ENCODE results near the gene GALNT5. TPM values are rescaled to one million over a fixed set of nuclear protein-coding genes. Genes with fewer than 3 reads are reported as not detected.
"Not testable (repeated sequence)": the region's sequence is repeated elsewhere in the genome, so short reads cannot be mapped to it uniquely, and the experiment has no call there.

The GALNT5 gene
- total and polyA plus RNA-seq, 2 donors: 0.33 to 0.71 TPM

DNA sequence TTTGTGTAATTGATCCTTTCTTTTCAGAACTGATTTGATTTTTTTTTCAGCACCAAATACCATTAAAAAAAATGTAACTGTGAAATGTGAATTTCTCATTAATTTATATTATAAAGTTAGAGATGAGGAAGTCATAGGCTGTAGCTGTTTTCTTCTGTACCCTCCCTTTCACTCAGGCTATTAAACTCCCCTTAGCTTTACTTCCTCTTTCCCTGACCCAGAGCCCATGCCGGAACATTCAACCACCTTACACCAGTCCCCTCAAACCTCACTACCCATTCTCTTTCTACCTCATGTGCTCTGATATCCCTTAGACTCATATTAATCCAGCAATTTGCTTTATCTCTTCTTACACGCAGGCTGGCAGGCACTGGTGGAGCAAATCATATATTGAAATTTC is 12.4 kb downstream of the GALNT5 start:
- 30% methylated on average over 2 of the region's 2 CpGs for WGBS
- Histone ChIP-seq H3K4me1 (ENCODE audit: control insufficient read depth in 2 of 2, insufficient read depth in 2 of 2, low read length in 2 of 2) (no peaks in the 10 kb centered on the region), H3K27me3 (ENCODE audit: control insufficient read depth in 2 of 2, insufficient read depth in 1 of 2, low read length in 1 of 2) (no peaks in the 10 kb centered on the region), H3K4me3 (ENCODE audit: low read length in 2 of 2) (no peak overlapping the region), H3K9me3 (ENCODE audit: control insufficient read depth in 2 of 2, insufficient read depth in 1 of 2, low read length in 1 of 2) (no peaks in the 10 kb centered on the region), H3K36me3 (ENCODE audit: control insufficient read depth in 2 of 2, insufficient read depth in 2 of 2, low read length in 1 of 2) (no peaks in the 10 kb centered on the region), H3K27ac (ENCODE audit: low read depth in 1 of 2, low read length in 1 of 2) (no peak overlapping the region)
- DNase-seq (ENCODE audit: low read depth in 6 of 9, low spot score in 9 of 9): no peak

DNA sequence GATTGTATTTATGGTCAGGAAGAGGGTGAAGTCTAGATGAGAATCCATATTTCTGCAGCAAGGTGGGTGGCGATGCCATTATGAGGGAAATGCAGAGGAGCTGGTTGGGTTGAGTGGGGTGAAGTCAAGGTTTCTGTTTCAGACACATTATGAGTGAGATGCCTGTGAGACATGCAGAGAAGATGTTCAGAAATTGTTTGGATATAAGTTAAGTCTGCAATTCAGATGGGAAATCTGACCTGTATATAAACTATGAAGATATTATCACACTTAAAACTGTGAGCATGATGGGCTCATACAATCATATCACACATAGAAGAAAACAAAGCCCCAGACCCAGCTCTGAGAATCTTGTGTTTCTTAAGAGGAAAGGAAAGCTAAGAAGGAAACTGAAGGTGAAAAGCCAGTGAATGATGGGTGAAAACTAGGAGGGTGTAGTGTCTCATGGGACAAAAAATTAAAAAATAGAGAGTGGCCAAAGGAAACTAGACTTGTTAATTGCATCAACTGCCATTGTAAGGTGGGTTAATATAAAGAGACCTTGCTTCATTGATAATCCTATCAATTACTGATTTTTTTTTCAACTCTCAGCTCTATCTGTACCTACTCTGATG is 14.2 kb downstream of the GALNT5 start:
- DNase-seq (ENCODE audit: low read depth in 6 of 9, low spot score in 9 of 9): no peak
- H3K36me3 ChIP-seq (ENCODE audit: control insufficient read depth in 2 of 2, insufficient read depth in 2 of 2, low read length in 1 of 2): no peaks in the 10 kb centered on the region
- WGBS: 98% methylated on average over 1 of the region's 1 CpG
- H3K9me3 ChIP-seq (ENCODE audit: control insufficient read depth in 2 of 2, insufficient read depth in 1 of 2, low read length in 1 of 2): no peaks in the 10 kb centered on the region
- H3K4me3 ChIP-seq (ENCODE audit: low read length in 2 of 2): no peak overlapping the region
- no peak overlapping the region for H3K27ac ChIP-seq (ENCODE audit: low read depth in 1 of 2, low read length in 1 of 2)
- H3K27me3 ChIP-seq (ENCODE audit: control insufficient read depth in 2 of 2, insufficient read depth in 1 of 2, low read length in 1 of 2): no peaks in the 10 kb centered on the region
- no peaks in the 10 kb centered on the region for H3K4me1 ChIP-seq (ENCODE audit: control insufficient read depth in 2 of 2, insufficient read depth in 2 of 2, low read length in 2 of 2)

- H3K27ac ChIP-seq (ENCODE audit: low read depth in 1 of 2, low read length in 1 of 2); H3K4me1 ChIP-seq (ENCODE audit: control insufficient read depth in 2 of 2, insufficient read depth in 2 of 2, low read length in 2 of 2); H3K36me3 ChIP-seq (ENCODE audit: control insufficient read depth in 2 of 2, insufficient read depth in 2 of 2, low read length in 1 of 2); H3K27me3 ChIP-seq (ENCODE audit: control insufficient read depth in 2 of 2, insufficient read depth in 1 of 2, low read length in 1 of 2); DNase-seq (ENCODE audit: low read depth in 6 of 9, low spot score in 9 of 9); H3K9me3 ChIP-seq (ENCODE audit: control insufficient read depth in 2 of 2, insufficient read depth in 1 of 2, low read length in 1 of 2); H3K4me3 ChIP-seq (ENCODE audit: low read length in 2 of 2): not testable (repeated sequence)
- 95% methylated on average over 7 of the region's 7 CpGs for WGBS
Observed at GRCh38 chr2:157279311-157279710, 21.8 kb downstream of the GALNT5 start.

GRCh38 chr2:157281316-157281715 is 23.8 kb downstream of the GALNT5 start:
- Histone ChIP-seq H3K27ac (ENCODE audit: low read depth in 1 of 2, low read length in 1 of 2) (no peak overlapping the region), H3K36me3 (ENCODE audit: control insufficient read depth in 2 of 2, insufficient read depth in 2 of 2, low read length in 1 of 2) (no peaks in the 10 kb centered on the region), H3K4me3 (ENCODE audit: low read length in 2 of 2) (no peak overlapping the region), H3K9me3 (ENCODE audit: control insufficient read depth in 2 of 2, insufficient read depth in 1 of 2, low read length in 1 of 2) (no peaks in the 10 kb centered on the region), H3K4me1 (ENCODE audit: control insufficient read depth in 2 of 2, insufficient read depth in 2 of 2, low read length in 2 of 2) (no peaks in the 10 kb centered on the region), H3K27me3 (ENCODE audit: control insufficient read depth in 2 of 2, insufficient read depth in 1 of 2, low read length in 1 of 2) (no peaks in the 10 kb centered on the region)
- 97% methylated on average over 6 of the region's 6 CpGs for WGBS
- no peak for DNase-seq (ENCODE audit: low read depth in 6 of 9, low spot score in 9 of 9)

DNA sequence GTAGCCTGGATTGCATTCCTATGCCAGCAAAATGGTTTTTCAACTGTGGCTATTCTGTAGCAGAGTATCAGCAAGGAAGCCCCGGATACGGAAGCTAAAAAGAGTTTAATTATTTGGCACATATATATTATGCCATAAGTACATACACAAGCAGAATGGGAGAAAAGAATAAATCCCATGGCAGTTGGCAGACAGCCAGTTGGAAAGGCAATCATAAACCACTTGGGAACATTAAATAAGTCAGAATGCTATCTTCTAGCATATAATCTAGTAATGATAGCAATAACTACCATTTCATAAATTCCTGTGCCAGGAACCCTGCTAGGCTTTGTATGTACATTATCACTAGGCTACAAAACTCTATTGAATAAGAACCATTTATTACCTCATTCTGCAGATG is 26.0 kb downstream of the GALNT5 start:
- Histone ChIP-seq H3K27me3 (ENCODE audit: control insufficient read depth in 2 of 2, insufficient read depth in 1 of 2, low read length in 1 of 2) (no peaks in the 10 kb centered on the region), H3K4me3 (ENCODE audit: low read length in 2 of 2) (no peak overlapping the region), H3K4me1 (ENCODE audit: control insufficient read depth in 2 of 2, insufficient read depth in 2 of 2, low read length in 2 of 2) (no peaks in the 10 kb centered on the region), H3K9me3 (ENCODE audit: control insufficient read depth in 2 of 2, insufficient read depth in 1 of 2, low read length in 1 of 2) (no peaks in the 10 kb centered on the region), H3K36me3 (ENCODE audit: control insufficient read depth in 2 of 2, insufficient read depth in 2 of 2, low read length in 1 of 2) (no peaks in the 10 kb centered on the region), H3K27ac (ENCODE audit: low read depth in 1 of 2, low read length in 1 of 2) (no peak overlapping the region)
- no peak for DNase-seq (ENCODE audit: low read depth in 6 of 9, low spot score in 9 of 9)
- WGBS: 96% methylated on average over 2 of the region's 2 CpGs

DNA sequence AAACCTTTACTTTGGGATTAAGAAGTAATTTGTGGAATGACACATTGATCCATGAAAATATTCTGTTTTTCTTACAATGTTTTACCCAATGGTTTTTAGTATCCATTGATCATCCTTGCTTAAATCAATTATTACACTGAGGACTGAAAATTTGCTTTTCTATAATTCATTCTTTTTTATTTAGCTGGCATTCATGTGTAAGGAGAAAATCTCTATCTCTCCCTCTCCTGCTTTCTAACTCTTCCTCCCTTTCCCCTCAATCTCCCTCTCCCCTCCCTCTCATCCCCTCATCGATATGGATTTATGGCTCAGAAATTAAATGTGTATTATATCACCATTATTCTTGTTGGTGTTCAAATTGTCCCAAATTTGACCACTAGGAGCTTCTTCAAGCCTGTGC is 29.7 kb downstream of the GALNT5 start:
- Histone ChIP-seq H3K27me3 (ENCODE audit: control insufficient read depth in 2 of 2, insufficient read depth in 1 of 2, low read length in 1 of 2) (no peaks in the 10 kb centered on the region), H3K27ac (ENCODE audit: low read depth in 1 of 2, low read length in 1 of 2) (no peak overlapping the region), H3K36me3 (ENCODE audit: control insufficient read depth in 2 of 2, insufficient read depth in 2 of 2, low read length in 1 of 2) (no peaks in the 10 kb centered on the region), H3K4me1 (ENCODE audit: control insufficient read depth in 2 of 2, insufficient read depth in 2 of 2, low read length in 2 of 2) (no peaks in the 10 kb centered on the region), H3K4me3 (ENCODE audit: low read length in 2 of 2) (no peak overlapping the region), H3K9me3 (ENCODE audit: control insufficient read depth in 2 of 2, insufficient read depth in 1 of 2, low read length in 1 of 2) (no peaks in the 10 kb centered on the region)
- WGBS: 100% methylated on average over 1 of the region's 1 CpG
- DNase-seq (ENCODE audit: low read depth in 6 of 9, low spot score in 9 of 9): no peak

DNA sequence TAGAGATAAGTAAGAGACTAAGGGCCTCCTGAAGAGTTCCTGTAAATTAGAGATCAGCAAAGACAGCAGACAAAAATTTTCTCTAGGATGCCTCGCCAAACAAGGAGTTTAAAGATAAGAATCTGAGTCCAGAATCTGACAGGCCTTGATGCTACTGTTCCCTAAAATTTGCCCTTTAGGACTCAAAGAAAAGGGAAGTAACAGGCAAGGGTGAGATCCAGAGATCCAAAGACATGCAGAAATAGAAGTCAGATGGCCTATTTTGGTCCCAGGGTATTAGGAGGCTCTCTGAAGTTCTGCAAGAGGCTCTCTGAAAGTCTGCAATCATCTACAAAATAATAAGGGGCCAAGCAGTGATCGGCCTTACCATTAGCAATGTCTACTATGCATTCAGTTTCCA is 33.0 kb downstream of the GALNT5 start:
- H3K27me3 ChIP-seq (ENCODE audit: control insufficient read depth in 2 of 2, insufficient read depth in 1 of 2, low read length in 1 of 2): no peaks in the 10 kb centered on the region
- no peaks in the 10 kb centered on the region for H3K9me3 ChIP-seq (ENCODE audit: control insufficient read depth in 2 of 2, insufficient read depth in 1 of 2, low read length in 1 of 2)
- no peak overlapping the region for H3K27ac ChIP-seq (ENCODE audit: low read depth in 1 of 2, low read length in 1 of 2)
- 95% methylated on average over 2 of the region's 2 CpGs for WGBS
- H3K4me3 ChIP-seq (ENCODE audit: low read length in 2 of 2): no peak overlapping the region
- no peaks in the 10 kb centered on the region for H3K36me3 ChIP-seq (ENCODE audit: control insufficient read depth in 2 of 2, insufficient read depth in 2 of 2, low read length in 1 of 2)
- no peak for DNase-seq (ENCODE audit: low read depth in 6 of 9, low spot score in 9 of 9)
- H3K4me1 ChIP-seq (ENCODE audit: control insufficient read depth in 2 of 2, insufficient read depth in 2 of 2, low read length in 2 of 2): no peaks in the 10 kb centered on the region

DNA sequence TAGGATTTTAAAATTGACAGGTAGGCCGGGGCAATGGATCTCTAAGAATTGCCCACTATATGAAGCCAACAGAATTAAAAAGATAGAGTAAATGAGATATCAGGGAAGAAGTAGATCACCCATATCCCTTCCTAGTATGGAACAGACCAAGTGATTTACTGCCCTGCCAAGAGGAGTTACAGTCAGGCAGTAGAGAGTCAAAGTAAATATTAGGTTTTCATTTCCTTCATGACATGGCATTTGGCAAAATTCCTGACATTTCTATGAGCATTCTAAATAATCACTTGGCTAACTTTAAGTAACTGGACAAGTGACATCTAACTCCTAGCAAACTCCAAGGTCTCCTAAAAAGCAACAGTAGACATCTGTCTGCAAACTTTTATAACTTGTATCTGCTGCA is 33.5 kb downstream of the GALNT5 start:
- no peak overlapping the region for H3K4me3 ChIP-seq (ENCODE audit: low read length in 2 of 2)
- H3K27ac ChIP-seq (ENCODE audit: low read depth in 1 of 2, low read length in 1 of 2): no peak overlapping the region
- no peaks in the 10 kb centered on the region for H3K36me3 ChIP-seq (ENCODE audit: control insufficient read depth in 2 of 2, insufficient read depth in 2 of 2, low read length in 1 of 2)
- H3K9me3 ChIP-seq (ENCODE audit: control insufficient read depth in 2 of 2, insufficient read depth in 1 of 2, low read length in 1 of 2): no peaks in the 10 kb centered on the region
- no peaks in the 10 kb centered on the region for H3K4me1 ChIP-seq (ENCODE audit: control insufficient read depth in 2 of 2, insufficient read depth in 2 of 2, low read length in 2 of 2)
- 97% methylated on average over 1 of the region's 1 CpG for WGBS
- DNase-seq (ENCODE audit: low read depth in 6 of 9, low spot score in 9 of 9): no peak
- no peaks in the 10 kb centered on the region for H3K27me3 ChIP-seq (ENCODE audit: control insufficient read depth in 2 of 2, insufficient read depth in 1 of 2, low read length in 1 of 2)

- no peak for DNase-seq (ENCODE audit: low read depth in 6 of 9, low spot score in 9 of 9)
- no peaks in the 10 kb centered on the region for H3K9me3 ChIP-seq (ENCODE audit: control insufficient read depth in 2 of 2, insufficient read depth in 1 of 2, low read length in 1 of 2)
- 97% methylated on average over 5 of the region's 5 CpGs for WGBS
Observed at GRCh38 chr2:157292853-157293252, 35.3 kb downstream of the GALNT5 start.

GRCh38 chr2:157296490-157296889 is 39.0 kb downstream of the GALNT5 start:
- DNase-seq (ENCODE audit: low read depth in 6 of 9, low spot score in 9 of 9): no peak
- H3K4me1 ChIP-seq (ENCODE audit: control insufficient read depth in 2 of 2, insufficient read depth in 2 of 2, low read length in 2 of 2): no peaks in the 10 kb centered on the region
- no peaks in the 10 kb centered on the region for H3K36me3 ChIP-seq (ENCODE audit: control insufficient read depth in 2 of 2, insufficient read depth in 2 of 2, low read length in 1 of 2)
- WGBS: 82% methylated on average over 1 of the region's 1 CpG
- H3K9me3 ChIP-seq (ENCODE audit: control insufficient read depth in 2 of 2, insufficient read depth in 1 of 2, low read length in 1 of 2): no peaks in the 10 kb centered on the region
- no peak overlapping the region for H3K27ac ChIP-seq (ENCODE audit: low read depth in 1 of 2, low read length in 1 of 2)
- no peaks in the 10 kb centered on the region for H3K27me3 ChIP-seq (ENCODE audit: control insufficient read depth in 2 of 2, insufficient read depth in 1 of 2, low read length in 1 of 2)
- no peak overlapping the region for H3K4me3 ChIP-seq (ENCODE audit: low read length in 2 of 2)

More at GRCh38 chr2:157292853-157293252, 35.3 kb downstream of the GALNT5 start:
- no peak overlapping the region for H3K27ac ChIP-seq (ENCODE audit: low read depth in 1 of 2, low read length in 1 of 2)
- H3K4me3 ChIP-seq (ENCODE audit: low read length in 2 of 2): no peak overlapping the region
- no peaks in the 10 kb centered on the region for H3K4me1 ChIP-seq (ENCODE audit: control insufficient read depth in 2 of 2, insufficient read depth in 2 of 2, low read length in 2 of 2)
- no peaks in the 10 kb centered on the region for H3K36me3 ChIP-seq (ENCODE audit: control insufficient read depth in 2 of 2, insufficient read depth in 2 of 2, low read length in 1 of 2)
- H3K27me3 ChIP-seq (ENCODE audit: control insufficient read depth in 2 of 2, insufficient read depth in 1 of 2, low read length in 1 of 2): no peaks in the 10 kb centered on the region
